Endometrial microvascular endothelial cells (primary cell): ENCODE measurements around the gene RGMA. TPM values are rescaled to one million over a fixed set of nuclear protein-coding genes. Genes with fewer than 3 reads are reported as not detected.

Experiments
- in situ Hi-C: cut with HindIII; loops from 2 replicates; pipeline ENCODE4 v1.10.0; 2017; ENCODE audit warnings: low sequenced_read_pairs, low pct_unique_long_range_greater_than_20kb; ENCODE audit errors: inconsistent ontology term
- total RNA-seq: library from RNA; depleted of rRNA; stranded (reverse); fragments of >200 nt; gene quantifications from one replicate; pipeline ENCODE4 v1.2.3, GENCODE V29; 2015; ENCODE audit errors: inconsistent ontology term

Gene RGMA, protein sequence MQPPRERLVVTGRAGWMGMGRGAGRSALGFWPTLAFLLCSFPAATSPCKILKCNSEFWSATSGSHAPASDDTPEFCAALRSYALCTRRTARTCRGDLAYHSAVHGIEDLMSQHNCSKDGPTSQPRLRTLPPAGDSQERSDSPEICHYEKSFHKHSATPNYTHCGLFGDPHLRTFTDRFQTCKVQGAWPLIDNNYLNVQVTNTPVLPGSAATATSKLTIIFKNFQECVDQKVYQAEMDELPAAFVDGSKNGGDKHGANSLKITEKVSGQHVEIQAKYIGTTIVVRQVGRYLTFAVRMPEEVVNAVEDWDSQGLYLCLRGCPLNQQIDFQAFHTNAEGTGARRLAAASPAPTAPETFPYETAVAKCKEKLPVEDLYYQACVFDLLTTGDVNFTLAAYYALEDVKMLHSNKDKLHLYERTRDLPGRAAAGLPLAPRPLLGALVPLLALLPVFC
- total RNA-seq = not detected

- in situ Hi-C loops = no loop called here
Measured at GRCh38 chr15:93088981-93089726, at the start of gene RGMA. TSS of gene RGMA (minus strand) at chr15:93089211. CDS start at chr15:93088932, 279 bp downstream.

- in situ Hi-C loops = no loop called here
Measured at GRCh38 chr15:93136606-93137005, 47.6 kb upstream of the RGMA start.

- in situ Hi-C loops = no loop called here
Measured at GRCh38 chr15:93135997-93136397, 47.0 kb upstream of the RGMA start.

DNA sequence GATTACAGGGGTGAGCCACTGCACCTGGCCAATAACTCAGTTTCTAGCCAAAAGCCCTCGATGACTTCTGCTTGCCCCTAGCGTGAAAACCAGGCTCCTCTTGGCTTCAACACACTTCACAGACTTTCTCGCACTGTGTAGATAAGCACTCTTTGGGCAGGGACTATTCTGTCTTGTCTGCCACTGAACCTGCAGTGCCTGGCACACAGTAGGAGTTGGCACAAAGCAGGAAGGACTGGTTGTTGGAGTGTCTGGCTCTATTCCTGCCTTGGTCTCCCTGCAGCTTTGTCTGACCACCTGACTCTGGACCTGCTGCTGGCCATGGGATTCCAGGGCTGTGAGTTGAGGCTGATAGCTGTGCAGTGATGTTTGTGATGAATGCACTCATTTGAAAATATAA, 46.4 kb upstream of the RGMA start:
- in situ Hi-C loops = no loop called here

GRCh38 chr15:93131485-93132095, 42.6 kb upstream of the RGMA start:
- in situ Hi-C loops = no loop called here

DNA sequence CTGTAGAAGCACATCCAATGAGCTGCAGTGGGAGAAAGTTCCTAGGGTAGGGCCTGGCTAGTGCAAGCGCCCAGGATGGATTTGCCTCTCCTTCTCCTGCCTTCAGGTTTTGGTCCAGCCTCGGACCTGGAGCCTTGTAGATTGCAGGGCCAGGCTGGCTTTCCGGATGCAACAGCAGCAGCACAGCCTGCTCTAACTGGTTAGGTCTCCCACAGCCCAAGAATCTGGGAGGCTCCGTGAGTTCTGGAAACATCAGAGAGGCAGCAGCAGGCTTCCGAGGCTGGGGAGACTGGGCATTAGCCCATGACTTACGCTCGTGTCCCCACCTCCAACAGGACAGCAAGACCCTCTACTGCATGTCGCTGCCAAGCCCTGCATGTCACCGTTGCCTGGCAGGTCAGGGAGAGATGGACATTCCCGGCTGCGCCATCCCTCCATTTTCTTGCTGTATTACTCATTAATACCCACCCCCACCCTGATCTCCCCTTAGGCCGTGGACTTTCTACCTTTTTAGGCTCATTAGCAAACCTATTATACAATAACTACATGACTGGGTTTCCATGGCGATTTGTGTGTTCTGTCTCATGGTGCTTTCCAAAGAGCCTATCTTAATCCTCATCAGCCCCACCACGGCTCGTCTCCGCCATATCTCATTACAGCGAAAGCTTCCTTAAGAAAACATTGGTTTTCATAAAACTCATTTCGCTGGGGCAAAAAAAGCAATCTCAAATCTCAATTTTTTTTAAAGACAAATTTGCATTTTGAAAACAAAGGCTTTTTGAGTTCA, 40.9 kb upstream of the RGMA start:
- in situ Hi-C loops = no loop called here

GRCh38 chr15:93127286-93127685, 38.3 kb upstream of the RGMA start:
- in situ Hi-C loops = no loop called here

GRCh38 chr15:93126599-93126998, 37.6 kb upstream of the RGMA start:
- in situ Hi-C loops = no loop called here

GRCh38 chr15:93126148-93126547, 37.1 kb upstream of the RGMA start:
- in situ Hi-C loops = no loop called here

DNA sequence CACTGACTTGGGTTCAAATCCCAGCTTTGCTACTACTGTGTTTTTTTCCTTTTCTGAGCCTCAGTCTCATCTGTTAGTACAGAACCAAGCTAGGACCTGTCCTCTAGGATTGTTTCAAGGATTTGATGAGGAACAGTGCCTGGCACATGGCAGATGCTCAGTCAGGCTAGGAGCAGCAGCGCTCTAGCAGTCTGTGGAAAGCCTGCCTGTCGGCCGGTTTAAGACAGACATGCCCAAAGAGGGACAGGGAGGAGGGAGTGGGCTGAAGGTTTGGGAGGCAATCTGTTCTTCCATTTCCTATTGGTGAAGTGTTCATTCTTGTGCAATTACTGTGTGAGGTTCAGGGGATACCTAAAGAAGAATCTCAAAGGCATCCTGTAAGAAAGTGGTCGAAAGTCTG, 35.1 kb upstream of the RGMA start:
- in situ Hi-C loops = no loop called here

DNA sequence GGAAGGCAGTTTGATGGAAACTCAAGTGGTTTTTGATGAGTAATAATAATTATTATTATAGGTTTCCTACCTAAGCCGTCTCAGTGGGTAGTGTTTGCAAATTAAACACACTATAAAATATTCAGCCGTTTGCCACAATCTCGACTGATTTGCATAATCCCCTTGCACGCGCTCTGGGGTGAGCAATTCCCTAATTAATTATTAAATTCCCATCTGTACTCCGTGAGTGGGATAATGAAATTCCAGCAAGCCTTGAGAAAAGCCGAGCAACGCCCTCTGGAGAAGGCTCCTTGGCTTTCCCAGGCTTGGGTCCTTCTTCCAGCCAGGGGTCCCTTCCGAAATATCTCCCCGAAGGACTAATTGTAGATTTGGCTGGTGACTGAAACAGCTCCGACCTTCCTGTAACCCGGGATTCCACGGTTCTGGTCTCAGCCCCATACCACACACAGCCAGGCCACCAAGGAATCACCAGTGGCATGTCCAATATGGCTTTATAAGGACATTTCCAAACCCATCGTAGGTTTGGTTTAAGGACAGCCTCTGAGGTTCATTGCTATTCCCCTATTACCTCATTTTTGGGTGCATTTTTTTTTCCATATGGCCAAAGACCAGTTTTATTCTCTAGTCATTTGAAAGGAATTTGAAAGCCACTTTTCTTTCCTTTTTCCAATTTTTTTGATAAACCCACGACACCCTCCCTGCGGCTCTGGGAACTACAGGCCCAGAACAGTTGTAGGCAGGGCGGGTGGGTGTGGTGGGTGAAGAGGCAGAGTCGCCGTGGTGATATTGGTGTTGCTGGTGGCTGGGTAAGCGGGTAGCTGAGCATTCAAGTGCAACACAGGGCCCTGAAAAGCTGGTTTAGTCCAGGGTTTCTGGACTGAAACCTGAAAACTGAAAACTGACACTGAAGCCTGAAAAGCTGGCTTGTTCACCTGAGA, 33.2 kb upstream of the RGMA start:
- in situ Hi-C loops = no loop called here

GRCh38 chr15:93121107-93121506, 32.1 kb upstream of the RGMA start:
- in situ Hi-C loops = no loop called here

DNA sequence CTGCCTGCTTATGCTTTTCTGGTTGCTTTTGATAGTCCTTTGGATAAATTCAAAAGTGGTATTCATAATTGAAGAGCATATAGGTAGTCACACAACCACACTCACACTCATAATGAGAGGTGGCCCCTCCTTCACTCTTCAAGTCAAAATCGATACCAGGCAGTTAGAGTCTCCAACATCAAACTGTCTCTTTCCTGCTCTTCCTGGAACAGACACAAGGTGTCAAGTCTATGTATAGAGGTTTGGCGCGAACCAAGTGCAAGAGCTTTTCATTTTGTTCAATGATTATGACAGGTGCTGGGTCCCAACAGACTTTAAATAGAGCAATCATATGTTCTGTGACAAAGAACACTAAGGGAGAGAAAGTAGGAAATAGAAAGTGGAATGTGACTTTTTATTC, 29.9 kb upstream of the RGMA start:
- in situ Hi-C loops = no loop called here

DNA sequence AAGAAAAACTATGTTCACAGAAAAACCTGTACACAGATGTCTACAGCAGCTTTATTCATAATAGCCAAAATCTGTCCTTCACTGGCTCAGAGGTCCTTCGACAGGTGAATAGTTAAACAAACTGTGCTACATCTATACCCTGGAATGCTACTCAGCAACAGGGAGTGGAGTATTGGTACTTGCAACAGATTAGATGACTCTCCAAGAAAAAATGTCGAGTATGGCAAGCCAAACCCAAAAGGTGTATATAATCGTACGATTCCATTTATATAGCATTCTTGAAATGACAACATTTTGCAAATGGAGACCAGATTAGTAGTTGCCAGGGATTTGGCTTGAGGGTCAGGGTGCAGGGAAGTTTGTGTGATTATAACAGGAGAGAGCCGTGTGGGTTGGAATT, 22.4 kb upstream of the RGMA start:
- in situ Hi-C loops = no loop called here

GRCh38 chr15:93110502-93111040, 21.6 kb upstream of the RGMA start:
- in situ Hi-C loops = no loop called here

GRCh38 chr15:93109336-93110102, 20.5 kb upstream of the RGMA start:
- in situ Hi-C loops = no loop called here

- in situ Hi-C loops = no loop called here
Measured at GRCh38 chr15:93107646-93108045, 18.6 kb upstream of the RGMA start.
